GM12891 (cell line): ENCODE measurements around the gene SDF2.

Source experiments
- POLR2A ChIP-seq: IDR thresholded peaks from 2 replicates; pipeline ENCODE4 v1.6.1; 2011; ENCODE audit warnings: low read depth, low read length, control low read depth
- POU2F2 ChIP-seq: IDR thresholded peaks from 2 replicates; pipeline ENCODE4 v1.6.1; 2011; ENCODE audit warnings: low read depth, mild to moderate bottlenecking, control low read depth, low read length, moderate library complexity
- TAF1 ChIP-seq: IDR thresholded peaks from 2 replicates; pipeline ENCODE4 v1.6.1; 2011; ENCODE audit warnings: low read depth, low read length, control low read depth

GRCh38 chr17:28599311-28600184, 62.2 kb downstream of the SDF2 start:
- TF ChIP-seq TAF1 (no peak), POLR2A (no peak), POU2F2 (no peak)
